DLD1 (cell line): ENCODE measurements around the gene EGLN3.

Experiments used
- in situ Hi-C: cut with HindIII; loops from 2 replicates; pipeline ENCODE4 v1.10.0; 2017; ENCODE audit warnings: low sequenced_read_pairs

Gene EGLN3

GRCh38 chr14:33876274-33876673 lies 74.6 kb downstream of the EGLN3 start:
- in situ Hi-C loops, result no loop called here
